ENCODE measurements around the gene DGCR6L.
"Not testable (repeated sequence)": the region's sequence is repeated elsewhere in the genome, so short reads cannot be mapped to it uniquely, and the experiment has no call there.

DGCR6L gene

DNA sequence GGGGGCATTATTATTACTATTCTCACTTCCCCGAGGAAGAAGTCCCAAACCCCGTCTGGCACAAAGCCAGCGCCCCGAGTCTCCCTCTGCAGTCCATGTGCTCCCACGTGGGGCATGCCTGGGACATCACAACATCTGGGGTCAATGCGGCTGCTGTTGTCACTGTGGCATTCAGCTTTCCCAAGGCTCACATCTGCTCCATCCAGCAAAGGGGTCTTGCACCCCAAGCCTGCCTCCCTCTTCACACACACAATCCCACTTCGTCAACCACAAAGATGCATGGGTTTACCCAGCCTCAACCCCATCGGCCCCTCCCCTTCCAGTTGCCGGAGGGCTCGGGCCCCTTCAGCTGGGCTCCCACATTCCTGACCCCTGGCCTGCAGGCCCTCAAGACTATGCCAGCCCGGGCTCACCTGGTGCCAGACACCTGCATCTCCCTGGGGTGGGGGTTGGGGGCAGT lies 28.2 kb downstream of the DGCR6L start:
- no peak for DNase-seq (ENCODE audit: low read depth)

DNA sequence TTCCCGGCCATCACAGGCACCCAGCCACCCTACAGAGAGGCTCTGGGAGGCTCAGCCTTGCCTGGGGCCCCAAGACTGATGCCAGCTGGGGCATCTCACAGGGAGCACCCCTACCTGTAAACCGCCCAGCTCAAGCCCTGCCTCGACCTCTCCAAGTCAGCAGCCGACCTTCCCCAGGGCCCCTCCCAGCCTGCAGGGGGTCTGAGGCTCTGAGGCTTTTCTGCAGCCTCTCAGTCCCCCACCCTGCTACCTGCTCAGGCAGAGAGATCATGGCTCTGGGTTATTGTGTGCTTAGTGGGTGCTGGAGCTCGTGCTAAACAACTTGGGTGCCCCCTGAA lies 28.6 kb downstream of the DGCR6L start:
- no peak for DNase-seq (ENCODE audit: low read depth)

DNA sequence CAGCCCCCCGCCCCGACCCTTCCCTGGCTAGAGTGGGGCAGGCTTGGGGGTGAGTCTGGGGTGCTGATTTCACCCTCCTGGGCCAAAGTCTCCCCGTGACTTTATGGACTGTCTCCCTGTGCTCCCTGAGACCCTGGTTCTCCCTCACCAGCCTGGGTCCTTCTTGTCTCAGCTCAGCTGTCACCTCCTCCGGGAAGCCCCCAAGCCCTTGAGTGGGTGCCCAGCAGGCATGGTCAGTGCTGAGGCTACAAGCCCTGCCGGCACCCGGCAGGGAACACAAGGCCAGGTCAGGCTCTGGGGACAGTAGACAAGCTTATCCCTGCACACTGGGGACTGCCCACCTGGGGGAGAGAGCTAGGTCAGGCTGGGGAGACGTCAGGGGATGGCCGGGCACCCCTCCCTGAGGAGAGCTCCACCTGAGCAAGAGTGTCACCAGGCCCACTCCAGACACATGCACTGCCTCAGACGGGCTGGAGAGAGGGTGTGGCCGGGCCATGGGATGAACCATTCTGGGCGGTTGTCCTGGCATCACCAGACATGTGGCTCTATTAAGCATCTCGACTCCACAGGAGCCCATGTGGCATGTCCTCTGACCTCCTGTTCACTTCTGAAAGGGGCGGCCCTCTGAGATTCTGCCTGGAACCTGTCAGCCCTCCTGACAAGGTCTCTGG lies 29.1 kb downstream of the DGCR6L start:
- no peak for DNase-seq (ENCODE audit: low read depth)

DNA sequence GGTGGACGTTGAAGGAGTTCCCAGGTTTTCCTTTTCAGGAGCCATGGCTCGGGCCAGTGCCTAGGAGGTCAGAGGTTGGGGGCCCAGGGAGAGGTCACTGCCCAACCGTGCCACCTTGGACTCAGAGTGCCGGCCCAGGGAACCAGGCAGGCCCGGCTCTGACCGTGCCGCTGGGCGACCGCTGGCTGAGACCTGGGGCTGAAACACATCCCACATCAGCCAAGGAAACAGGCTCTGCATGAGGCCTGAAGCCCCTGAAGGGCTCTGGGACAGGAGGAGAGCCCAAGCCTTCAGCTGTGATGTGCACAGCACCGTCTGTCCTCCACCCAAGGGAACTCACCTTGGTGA lies 29.8 kb downstream of the DGCR6L start:
- DNase-seq (ENCODE audit: low read depth): no peak

DNA sequence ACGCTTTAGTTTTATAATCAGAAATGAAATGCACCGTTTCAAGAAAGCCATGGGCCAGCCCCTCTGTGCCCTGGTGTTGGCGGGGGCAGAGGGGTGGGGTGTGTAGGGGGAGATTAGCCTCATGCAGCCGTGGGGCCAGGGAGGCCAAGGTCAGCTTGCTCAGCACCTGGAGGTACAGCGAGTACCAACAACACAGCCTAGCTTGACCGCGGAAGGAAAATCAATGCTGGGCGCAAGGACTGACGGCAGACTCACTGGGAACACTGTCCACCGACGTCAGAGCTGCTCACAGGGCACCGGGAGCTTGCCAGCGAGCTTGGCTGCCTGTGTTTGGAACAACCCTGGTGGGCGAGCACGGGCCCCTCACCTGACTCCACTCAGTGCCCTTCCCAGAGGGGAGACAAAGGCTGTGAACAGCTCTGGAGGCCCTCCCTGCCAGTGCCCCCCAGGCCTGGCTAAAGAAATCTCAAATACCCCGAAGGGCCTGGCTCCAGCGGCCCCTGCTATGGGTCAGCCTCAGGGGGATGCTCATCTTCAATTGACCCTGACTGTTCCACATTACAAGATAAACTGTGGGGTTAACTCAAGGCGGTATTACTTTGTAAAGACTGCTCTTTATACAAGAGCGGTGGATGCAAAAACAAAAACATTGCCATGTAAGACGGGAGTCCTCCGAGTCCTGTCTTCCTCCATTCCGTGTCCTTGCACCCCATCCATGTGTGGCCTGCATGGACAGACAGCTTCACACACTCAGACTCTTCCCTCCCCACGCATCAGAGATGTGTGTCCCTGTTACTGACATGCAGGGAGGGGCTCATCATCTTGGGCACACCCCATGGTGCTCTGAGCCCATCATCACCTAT lies 30.4 kb downstream of the DGCR6L start:
- not testable (repeated sequence) for DNase-seq (ENCODE audit: low read depth)

DNA sequence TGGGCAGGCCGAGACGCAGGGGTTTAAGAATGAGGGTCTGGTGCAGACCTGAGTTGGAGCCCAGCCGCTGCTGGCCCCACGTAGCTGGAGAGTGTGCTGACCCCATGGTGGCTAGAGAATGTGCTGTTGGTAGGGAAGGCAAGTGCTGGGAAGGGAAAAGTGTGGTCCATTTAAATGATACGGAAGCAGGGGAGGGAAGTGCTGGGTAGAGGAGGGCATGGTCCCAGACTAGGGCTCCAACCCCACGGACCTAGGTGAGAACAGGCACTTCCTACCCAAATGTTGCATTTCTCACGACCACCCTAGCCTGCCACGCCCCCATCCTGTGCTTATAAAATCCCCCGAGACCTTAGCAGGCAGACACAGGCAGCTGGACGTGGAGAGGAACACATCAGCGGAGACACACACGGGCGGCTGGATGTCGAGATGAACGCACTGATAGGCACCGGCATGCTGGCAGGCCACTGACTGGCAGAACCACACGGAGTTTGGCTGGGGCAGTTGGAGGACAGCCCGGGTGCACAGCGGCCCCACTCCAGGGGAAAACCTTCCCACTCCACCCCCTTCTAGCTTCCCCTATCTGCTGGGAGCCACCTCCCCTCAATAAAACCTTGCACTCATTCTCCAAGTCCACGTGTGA lies 33.0 kb downstream of the DGCR6L start:
- not testable (repeated sequence) for DNase-seq (ENCODE audit: low read depth)

DNA sequence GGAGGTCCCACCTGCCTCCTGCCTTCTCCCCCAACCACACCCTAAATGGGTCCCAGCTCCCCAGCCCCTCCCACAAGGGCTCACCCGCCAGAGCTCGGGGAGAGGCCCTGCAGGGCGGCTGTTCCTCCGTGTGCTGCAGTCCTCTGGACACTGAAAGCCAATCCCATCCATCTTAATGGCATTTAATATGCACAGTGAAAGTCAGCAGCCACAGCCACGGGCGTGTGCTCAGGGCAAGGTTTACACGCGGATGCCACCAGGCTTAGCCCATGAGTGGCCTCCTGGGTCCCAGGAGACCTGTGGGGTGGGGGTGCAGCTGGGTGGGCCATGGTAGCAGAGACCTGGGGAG lies 33.6 kb downstream of the DGCR6L start:
- DNase-seq (ENCODE audit: low read depth): not testable (repeated sequence)

DNA sequence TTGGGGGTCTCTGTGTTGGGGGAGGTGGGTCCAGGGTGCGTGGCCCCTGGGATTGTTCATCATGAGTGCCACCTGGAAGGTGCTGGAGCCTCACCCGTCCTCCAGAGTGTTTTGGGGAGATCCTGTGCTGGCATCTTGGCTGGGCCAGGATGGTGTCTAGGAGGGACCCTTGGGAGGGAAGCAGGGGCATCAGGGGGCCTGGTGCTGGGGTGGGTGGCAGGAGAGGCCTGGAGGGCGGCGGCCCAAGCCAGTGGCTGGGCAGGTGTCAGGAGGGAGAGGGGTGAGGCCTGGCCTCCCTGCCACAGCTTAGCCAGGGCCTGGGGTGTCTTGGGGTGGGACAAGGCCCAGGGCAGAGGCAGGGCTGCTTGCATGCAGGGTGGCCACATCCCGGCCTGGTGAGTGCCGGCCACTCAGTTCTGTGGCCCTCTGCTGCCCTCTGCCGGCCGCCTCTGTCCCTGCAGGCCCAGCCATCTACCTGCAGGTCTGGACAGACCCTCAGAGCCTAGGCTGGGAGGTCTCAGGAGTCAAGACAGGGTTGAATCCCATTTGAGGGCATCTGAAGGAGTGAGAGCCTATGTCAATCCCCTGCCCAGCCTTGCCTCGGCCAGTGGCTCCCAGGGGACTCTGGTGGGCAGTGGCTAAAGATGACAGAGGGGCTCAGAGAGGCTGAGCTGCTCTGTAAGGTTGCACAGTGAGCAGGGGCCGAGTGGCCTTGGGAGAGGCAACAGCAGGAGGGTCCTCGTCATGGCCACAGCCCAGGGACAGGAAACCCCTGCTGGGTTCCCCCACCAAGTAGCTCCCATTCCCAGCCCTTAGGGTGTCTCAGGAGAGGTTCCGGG lies 34.2 kb downstream of the DGCR6L start:
- not testable (repeated sequence) for DNase-seq (ENCODE audit: low read depth)

DNA sequence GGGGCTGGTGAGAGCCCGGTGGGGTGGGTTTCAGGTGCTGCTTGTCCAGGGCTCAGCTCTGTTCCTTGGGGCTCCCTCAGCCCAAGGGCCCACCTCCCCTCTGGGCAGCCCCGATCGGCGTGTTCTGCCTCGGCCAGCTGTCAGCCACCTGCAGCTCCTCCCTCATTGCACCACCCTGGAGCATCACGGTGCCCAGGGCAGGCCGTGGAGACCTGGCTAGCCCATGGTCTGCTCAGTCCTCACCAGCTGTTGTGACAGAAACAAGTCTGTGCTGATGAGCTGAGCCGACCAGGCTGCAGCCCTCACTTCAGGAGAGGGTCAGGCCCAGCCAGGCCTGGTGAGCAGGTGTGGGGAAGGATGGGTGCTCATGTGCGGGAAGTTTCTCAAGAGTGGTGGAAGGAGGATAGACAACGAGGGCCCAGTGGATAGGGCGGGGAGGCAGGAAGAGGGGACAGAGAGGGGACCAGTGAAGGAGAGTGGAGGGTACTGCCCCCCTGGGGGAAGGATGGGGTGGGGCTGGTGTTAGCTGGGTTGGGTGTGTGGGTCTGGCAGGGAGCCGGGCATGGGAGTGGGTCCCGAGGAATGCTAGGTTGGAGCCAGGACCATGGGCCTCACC lies 35.3 kb downstream of the DGCR6L start:
- DNase-seq (ENCODE audit: low read depth): no peak

DNA sequence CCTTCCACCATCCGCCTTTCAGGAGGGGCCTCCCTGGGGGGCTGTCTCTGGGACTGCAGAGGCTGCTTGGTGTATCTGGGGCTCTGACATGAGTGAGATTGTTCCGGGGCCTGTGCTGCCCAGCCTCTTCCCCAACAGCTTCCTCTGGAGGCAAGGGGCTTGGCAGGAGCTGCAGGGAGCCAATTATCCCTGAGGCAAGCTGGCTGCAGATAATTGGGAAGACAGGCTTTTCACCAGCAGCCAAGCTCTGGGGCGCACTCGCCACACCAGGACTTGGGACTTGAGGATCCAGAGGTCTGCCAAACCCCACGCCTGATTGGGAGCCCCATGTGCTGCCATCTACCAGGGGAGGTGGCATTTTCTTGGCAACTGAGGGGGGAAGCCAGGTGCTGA lies 36.2 kb downstream of the DGCR6L start:
- no peak for DNase-seq (ENCODE audit: low read depth)

DNA sequence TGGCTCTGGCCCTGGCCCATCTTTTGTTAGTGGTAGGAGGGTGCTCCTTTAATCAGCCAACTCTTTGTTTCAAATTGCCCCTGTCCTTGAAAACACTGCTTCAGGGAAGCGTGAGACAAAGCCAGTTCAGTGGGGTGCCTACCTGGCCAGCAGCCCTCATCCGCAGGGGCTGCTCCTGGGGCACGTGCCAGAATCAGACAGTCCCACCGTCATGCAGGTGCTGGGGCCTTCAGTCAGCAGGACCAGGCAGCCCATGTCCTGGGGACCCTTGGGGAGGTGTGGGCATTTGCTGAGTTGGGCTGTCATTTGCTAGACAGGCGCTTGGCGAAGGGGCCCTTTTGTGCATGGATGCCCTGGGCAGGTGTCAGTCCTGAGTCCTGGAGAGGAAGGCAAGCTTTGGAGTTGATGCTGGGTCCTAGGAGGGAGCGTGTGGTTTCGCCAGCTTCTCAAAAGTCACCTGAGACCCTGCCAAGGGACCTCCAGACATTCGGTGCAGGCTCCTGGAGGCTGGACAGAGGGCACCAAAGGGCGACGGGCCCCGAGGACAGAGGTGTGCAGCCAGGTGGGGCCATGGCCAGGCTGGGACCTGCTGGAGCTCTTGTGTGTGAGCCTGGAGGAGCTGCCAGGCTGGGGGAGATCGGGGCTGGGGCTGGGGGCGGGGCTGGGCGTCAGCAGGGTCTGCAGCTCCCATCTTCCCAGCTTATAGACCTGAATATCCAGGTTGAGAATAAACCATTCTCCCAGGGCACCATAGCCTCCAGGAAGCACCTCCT lies 36.8 kb downstream of the DGCR6L start:
- DNase-seq (ENCODE audit: low read depth): no peak

DNA sequence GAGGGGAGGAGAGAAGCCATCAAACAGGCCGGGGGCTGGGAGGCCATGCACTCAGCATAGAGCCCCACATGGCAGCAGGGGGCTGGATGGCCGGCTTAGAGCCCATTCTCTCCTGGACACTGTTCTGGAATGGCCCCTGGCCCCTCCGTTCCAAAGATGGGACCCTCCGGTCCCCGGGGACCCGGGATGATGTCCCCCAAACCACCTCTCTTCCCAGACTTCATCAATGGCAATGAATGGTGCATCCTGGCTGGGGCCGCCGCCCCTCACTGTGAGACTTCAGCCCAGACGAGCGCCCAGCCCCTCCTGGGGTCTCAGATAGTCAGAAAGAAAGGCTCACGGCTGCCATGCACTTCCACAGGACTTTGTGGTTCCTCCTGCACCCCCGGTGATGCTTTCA lies 38.0 kb downstream of the DGCR6L start:
- DNase-seq (ENCODE audit: low read depth): no peak

DNA sequence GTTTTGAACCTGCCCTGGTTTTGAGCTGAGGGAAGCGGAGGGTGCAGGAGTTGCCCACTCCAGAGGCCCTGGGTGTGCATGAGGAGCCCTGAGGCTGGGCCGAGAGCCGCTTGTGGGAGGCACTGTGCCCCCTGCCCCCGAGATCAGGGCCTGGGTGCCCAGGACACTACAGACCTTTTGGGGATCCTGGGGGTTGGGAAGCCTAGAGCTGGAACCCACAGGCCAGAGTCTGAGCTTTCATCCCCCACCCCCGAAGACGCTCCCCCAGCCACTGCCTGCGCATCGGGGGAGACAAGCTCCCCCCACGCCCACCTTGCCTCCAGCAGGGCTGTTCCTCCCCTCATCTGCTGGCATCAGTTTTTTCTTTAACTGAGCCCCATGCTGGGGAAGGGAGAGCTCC lies 38.4 kb downstream of the DGCR6L start:
- DNase-seq (ENCODE audit: low read depth): not testable (repeated sequence)

DNA sequence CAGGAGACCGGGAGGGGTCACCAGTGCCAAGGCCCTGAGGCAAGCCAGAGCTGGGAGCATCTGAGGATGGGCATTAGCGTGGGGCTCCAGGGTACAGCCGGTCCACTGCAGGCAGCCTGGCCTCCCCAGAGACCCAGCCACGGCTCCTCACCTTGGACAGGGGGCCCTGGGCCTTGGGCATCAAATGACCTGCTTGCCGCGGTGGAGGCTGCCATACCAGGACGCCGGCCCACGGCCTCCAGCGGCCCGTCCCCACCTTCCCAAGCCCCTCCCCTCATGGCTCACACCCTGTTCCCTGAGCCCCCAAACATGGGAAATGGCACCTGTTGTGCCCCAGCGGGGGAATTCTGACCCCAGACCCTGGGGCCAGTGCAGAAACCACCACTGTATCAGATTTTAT lies 39.0 kb downstream of the DGCR6L start:
- DNase-seq (ENCODE audit: low read depth): no peak

DNA sequence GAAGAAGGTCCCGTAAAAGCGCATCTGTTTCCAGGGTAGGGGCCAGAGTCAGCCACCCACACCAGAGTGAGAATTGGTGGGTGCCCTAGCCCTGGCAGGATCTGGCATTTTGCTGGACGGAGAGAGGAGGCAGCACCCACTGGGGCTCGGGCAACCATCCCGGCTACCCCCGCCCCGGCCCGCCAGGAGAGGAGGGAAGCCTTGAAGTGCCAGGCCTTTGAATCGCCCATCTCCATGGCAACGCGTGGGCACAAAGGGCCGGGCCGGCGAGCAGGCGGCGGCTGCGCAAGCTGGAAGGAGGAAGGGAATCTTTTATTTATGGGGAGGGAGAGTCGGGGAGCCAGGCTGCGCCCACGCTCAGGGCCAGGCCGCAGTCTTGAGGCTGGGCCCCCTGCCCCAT lies 39.7 kb downstream of the DGCR6L start:
- DNase-seq (ENCODE audit: low read depth): not testable (repeated sequence)

DNA sequence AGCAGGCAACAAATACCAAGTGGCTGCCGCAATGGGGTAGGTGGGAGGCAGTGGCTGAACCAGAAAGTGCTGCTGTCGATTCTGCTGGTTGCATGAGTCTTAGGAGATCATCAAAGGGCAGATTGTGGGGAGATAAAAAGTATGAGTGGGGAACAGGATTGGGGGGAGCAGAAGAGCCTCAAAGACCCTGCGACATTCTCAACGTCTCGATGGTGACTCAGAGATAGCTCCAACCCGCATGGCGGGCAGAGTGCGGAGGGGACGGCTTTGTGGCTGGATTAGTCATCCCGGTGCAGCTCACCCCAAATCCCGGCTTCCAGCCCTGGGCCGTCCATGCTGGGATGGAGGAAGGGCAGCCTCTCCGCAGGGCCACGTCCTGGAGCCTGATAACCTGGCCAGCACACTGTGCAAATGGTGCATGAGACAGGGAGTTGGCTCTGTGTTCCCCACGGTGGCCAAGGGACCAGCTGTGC lies 40.2 kb downstream of the DGCR6L start:
- no peak for DNase-seq (ENCODE audit: low read depth)

DNA sequence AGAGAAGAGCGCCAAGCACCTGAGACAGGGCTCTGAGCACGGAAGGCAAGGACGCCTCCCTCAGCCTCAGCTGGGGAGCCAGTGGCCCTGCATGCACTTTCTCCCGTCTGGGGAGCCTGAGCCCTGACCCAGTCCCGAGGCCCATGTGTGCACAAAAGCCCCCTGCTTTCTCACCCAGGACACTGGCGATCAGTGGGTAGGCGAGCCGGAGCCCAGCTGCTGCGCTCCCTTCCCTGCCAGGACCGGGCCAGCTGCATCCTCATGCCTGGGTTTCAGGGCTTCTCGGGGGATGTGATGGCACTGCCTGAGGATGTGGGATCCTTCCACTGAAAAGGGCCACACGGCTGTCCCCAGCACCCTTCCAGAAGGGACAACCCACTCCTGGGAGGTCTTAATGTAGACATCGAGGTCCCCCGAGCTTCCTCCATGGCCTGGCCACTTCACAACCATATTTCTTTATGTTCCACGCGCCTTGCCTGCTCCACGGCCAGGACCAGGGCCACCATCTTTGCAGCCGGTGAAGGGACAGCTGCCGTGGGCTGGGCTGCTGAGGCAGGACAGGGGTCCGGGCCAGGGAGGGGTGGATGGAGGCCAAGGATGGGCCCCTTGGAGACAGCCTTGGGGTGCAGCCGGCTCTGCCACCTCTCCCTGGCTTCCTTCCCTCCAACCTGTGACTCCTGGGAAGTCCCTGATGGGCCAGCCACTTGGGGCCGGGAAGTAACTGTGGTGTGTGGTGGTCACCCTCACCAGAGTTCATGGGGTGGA lies 41.0 kb downstream of the DGCR6L start:
- DNase-seq (ENCODE audit: low read depth): not testable (repeated sequence)

DNA sequence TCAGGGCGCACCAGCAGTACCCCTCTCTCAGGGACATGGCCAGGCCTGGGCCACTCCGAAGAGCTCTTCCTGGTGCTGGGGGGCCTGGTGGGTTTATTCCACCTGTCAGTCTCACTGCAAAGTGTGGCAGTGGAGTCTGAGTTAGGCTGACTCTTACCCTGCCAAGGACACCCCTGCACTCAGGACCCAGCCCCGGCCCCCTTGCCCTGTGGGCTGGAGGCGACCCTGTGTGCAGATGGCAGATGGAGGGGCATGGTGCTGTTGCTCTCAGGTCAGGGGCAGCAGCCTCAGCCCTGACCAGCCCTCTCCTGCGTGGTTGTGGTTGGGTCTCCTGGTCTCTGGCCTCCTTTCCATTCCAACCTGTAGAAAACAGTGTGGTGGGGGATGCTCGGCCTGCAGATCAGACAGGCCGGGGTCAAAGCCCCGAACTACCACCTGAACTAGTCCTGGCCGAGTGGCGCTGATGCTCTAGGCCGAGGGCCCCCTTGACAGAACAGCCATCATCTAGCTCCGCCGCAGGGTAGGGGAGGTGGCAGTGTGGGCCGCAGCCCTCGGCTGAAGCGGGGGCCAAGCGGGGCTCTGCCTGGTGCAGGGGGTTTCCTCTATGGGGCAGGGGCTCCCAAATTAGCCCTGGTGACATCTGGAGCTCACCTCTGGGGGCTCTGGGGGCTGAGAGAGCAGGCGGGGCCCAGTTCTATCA lies 41.8 kb downstream of the DGCR6L start:
- not testable (repeated sequence) for DNase-seq (ENCODE audit: low read depth)

DNA sequence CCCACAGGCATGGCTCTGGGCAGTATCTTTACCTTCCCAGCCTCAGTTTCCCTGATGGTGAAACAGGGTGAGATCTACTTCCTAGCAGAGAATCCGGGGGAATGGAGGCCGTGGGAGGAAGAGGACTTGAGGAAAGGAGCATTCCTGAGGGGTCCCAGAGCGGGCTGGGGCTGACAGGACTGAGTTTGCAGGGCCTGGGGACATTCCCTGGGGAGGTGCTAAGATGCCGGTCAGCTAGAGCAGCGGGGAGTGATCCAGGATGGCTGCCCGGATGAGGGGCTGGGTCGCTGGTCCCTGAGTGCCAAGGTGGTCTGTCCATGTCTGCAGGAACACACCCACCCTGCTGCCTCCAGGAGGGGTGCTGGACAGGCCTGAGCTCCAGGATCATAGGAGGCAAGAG lies 43.4 kb downstream of the DGCR6L start:
- DNase-seq (ENCODE audit: low read depth): no peak

DNA sequence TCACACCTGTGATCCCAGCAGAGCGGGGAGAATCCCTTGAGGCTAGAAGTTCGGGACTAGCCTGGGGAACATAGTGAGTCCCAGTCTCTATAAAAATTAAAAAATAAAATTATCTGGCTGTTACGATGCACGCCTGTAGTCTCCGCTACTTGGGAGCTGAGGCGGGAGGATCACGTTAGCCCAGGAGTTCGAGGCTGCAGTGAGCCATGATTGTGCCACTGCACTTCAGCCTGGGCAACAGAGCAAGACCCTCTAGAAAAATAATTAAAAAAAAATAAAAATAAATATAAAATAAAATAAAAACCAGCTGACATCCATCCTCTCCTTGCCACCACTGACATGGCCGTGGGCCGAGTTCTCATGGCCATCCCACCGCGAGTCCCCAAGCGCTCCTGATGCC lies 44.0 kb downstream of the DGCR6L start:
- DNase-seq (ENCODE audit: low read depth): no peak

All from HS-5 (cell line).